GM12892 (cell line): ENCODE data around the gene EPB41L2.

Experiments used
- DNase-seq: peaks from one replicate; pipeline ENCODE4 v3.0.0; 2011; ENCODE audit not compliant: insufficient read length
- FAIRE-seq: peaks from 2 replicates; lab custom pipeline; 2011; peaks lifted over from hg19 to GRCh38; lab: Jason Lieb, UNC
- POLR2A ChIP-seq: IDR thresholded peaks from 2 replicates; pipeline ENCODE4 v1.6.1; 2011; ENCODE audit warnings: low read depth, low read length, control low read depth
- POLR2AphosphoS5 ChIP-seq: IDR thresholded peaks from 2 replicates; pipeline ENCODE4 v1.6.1; 2011; ENCODE audit warnings: low read depth, low read length, control low read depth
- TAF1 ChIP-seq: IDR thresholded peaks from 2 replicates; pipeline ENCODE4 v1.6.1; 2011; ENCODE audit warnings: low read depth, mild to moderate bottlenecking, control low read depth, low read length, borderline replicate concordance

Gene EPB41L2

GRCh38 chr6:130841128-130841728, 221.8 kb downstream of the EPB41L2 start:
- DNase-seq (no peak), FAIRE-seq (no peak)
- TF ChIP-seq POLR2A (no peak), TAF1 (no peak)

DNA sequence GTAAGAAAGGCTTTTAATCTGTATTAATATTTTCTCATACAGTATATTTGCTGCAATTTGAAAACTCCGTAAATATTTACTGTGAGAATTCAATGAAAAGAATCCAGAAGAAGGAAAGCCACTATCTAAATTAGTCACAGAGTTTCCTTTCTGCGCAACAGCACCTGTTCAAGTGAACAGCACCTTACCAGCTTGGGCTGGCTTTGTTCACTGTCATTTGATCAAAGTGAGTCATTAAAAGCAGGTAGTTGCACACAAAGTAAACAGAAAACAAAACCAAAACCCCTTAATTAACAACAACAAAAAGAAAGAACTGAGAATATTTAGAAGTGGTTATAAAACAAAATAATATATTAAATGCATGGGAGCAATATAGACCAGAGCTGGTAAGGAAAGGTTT, 223.0 kb downstream of the EPB41L2 start:
- FAIRE-seq (no peak), DNase-seq (no peak)
- TF ChIP-seq POLR2AphosphoS5 (no peak), TAF1 (no peak), POLR2A (no peak)

- FAIRE-seq: no peak
Measured at GRCh38 chr6:130839379-130839778, 223.7 kb downstream of the EPB41L2 start.

GRCh38 chr6:130838951-130839350, 224.1 kb downstream of the EPB41L2 start:
- DNase-seq: no peak
- TF ChIP-seq POLR2A (no peak), POLR2AphosphoS5 (no peak), TAF1 (no peak)
- no peak for FAIRE-seq

More at GRCh38 chr6:130839379-130839778, 223.7 kb downstream of the EPB41L2 start:
- no peak for TF ChIP-seq POLR2A
- no peak for TF ChIP-seq POLR2AphosphoS5
- no peak for TF ChIP-seq TAF1
- no peak for DNase-seq

GRCh38 chr6:130838250-130838860, 224.7 kb downstream of the EPB41L2 start:
- no peak for FAIRE-seq
- no peak for DNase-seq
- TF ChIP-seq TAF1 (no peak), POLR2AphosphoS5 (no peak)

- TF ChIP-seq TAF1: no peak
- no peak for TF ChIP-seq POLR2AphosphoS5
- TF ChIP-seq POLR2A: no peak
- FAIRE-seq (no peak), DNase-seq (no peak)
Measured at GRCh38 chr6:130837067-130837466, 226.0 kb downstream of the EPB41L2 start.

- FAIRE-seq: no peak
- no peak for DNase-seq
- TF ChIP-seq TAF1 (no peak), POLR2AphosphoS5 (no peak), POLR2A (no peak)
Measured at GRCh38 chr6:130836055-130836640, 226.9 kb downstream of the EPB41L2 start.

DNA sequence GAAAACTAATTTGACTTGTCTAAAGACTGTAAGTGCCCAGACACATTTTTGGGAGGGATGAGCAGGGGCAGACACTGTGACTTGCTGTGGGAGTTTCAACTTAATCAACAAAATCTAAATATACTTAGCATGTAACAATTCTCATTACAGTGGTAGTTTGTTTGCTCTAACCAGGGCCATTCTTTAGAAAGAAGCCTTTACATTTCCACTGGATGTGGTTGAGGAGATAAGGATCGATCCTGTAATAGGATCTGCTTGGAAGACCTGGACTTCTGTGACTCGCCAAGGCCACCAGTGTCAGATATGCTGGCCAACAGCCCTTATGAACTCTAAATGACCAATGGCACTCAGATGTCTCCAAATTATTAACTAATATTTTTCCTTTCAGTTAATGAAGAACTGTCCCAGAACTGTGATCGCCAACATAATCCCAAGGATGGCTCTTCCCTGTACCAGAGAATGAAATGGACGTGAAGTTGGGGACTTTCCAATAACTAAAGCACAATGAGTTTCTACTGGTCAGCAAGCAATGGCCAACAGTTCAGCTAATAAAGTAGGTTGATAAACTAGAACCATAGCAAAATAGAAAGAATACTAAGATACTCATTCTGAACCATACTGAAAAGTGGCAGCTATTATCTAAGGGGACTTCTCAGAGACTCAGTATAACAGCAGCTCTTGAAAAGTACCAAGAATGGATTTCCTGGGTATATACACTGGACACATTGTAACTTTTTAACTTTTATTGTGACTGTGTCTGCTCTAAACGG, 228.4 kb downstream of the EPB41L2 start:
- FAIRE-seq: no peak
- TF ChIP-seq POLR2AphosphoS5 (no peak), TAF1 (no peak), POLR2A (no peak)
- no peak for DNase-seq

- no peak for DNase-seq
Measured at GRCh38 chr6:130833569-130833968, 229.5 kb downstream of the EPB41L2 start.

DNA sequence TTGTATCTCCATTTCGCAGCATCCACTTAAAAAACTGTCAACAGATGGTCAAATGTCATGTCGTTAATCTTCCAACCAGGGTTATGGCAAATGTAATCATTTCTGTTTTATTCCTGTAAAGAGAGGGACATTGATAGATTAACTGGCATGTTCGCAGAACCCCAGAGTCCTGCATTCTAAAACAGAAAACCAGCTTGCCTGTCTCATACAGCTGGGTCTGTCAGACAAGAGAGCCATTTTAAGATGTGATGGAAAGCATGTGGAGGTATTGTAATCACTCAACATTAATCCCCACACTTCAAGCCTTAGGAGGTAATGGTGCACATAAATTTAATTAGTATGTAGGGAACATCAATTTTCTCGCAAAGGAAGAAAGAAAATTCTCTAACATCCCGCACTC, 231.4 kb downstream of the EPB41L2 start:
- no peak for FAIRE-seq
- no peak for DNase-seq
- TF ChIP-seq POLR2AphosphoS5: no peak
- TF ChIP-seq POLR2A: no peak
- no peak for TF ChIP-seq TAF1

More at GRCh38 chr6:130833569-130833968, 229.5 kb downstream of the EPB41L2 start:
- TF ChIP-seq POLR2A: no peak
- TF ChIP-seq POLR2AphosphoS5: no peak
- no peak for TF ChIP-seq TAF1
- FAIRE-seq: no peak

GRCh38 chr6:130829333-130829910, 233.6 kb downstream of the EPB41L2 start:
- TF ChIP-seq POLR2AphosphoS5: no peak
- no peak for TF ChIP-seq TAF1
- no peak for TF ChIP-seq POLR2A
- no peak for DNase-seq
- no peak for FAIRE-seq
